Endothelial cell (in vitro differentiated cells): Measurements from ENCODE around the gene LRCH2. TPM values are rescaled to one million over a fixed set of nuclear protein-coding genes. Genes with fewer than 3 reads are reported as not detected.

Source experiments
- DNase-seq: peaks from one replicate; pipeline ENCODE4 v3.0.0; 2021; ENCODE audit warnings: low spot score
- H3K27ac Mint-ChIP-seq: one replicate; pipeline ENCODE4 v1.8.0; 2021; ENCODE audit warnings: mixed read lengths, inconsistent platforms; ENCODE audit not compliant: unreplicated experiment
- H3K27me3 Mint-ChIP-seq: one replicate; pipeline ENCODE4 v1.8.0; 2021; ENCODE audit warnings: mild to moderate bottlenecking, moderate library complexity, mixed read lengths, inconsistent platforms; ENCODE audit not compliant: unreplicated experiment
- H3K36me3 Mint-ChIP-seq: one replicate; pipeline ENCODE4 v1.8.0; 2021; ENCODE audit warnings: mild to moderate bottlenecking, low read depth, mixed read lengths, inconsistent platforms; ENCODE audit not compliant: unreplicated experiment
- H3K4me1 Mint-ChIP-seq: one replicate; pipeline ENCODE4 v1.8.0; 2021; ENCODE audit warnings: mild to moderate bottlenecking, mixed read lengths, inconsistent platforms; ENCODE audit not compliant: unreplicated experiment
- H3K4me3 Mint-ChIP-seq: one replicate; pipeline ENCODE4 v1.8.0; 2021; ENCODE audit warnings: mild to moderate bottlenecking, mixed read lengths, inconsistent platforms; ENCODE audit not compliant: unreplicated experiment
- H3K9me3 Mint-ChIP-seq: one replicate; pipeline ENCODE4 v1.8.0; 2021; ENCODE audit warnings: mixed read lengths, inconsistent platforms; ENCODE audit not compliant: unreplicated experiment
- total RNA-seq: library from RNA; stranded (reverse); fragmentation: NEBNext Ultra II Directional; extraction: Animal tissue kit (Norgen Biotek cat#: 25700); gene quantifications from one replicate; pipeline ENCODE4 v1.2.1, GENCODE V29; 2021; ENCODE audit not compliant: unreplicated experiment
- TF ChIP-seq, protein P1 (sequence below): fragments of 200-600 bp; sonication (generic); IDR thresholded peaks from one replicate; pipeline ENCODE4 v1.5.0; 2021; ENCODE audit warnings: antibody characterized with exemption; ENCODE audit not compliant: unreplicated experiment

LRCH2 gene
- total RNA-seq, 1 donor from 2014 or later = 3.7 TPM

GRCh38 chrX:115255003-115255402 is 21.1 kb upstream of the LRCH2 start:
- Mint-ChIP-seq H3K9me3 (no peaks in the 10 kb centered on the region), H3K27me3 (no peaks in the 10 kb centered on the region), H3K27ac (no peak overlapping the region), H3K36me3 (no peaks in the 10 kb centered on the region), H3K4me1 (no peaks in the 10 kb centered on the region), H3K4me3 (no peak overlapping the region)
- no peak for DNase-seq
- TF ChIP-seq, protein P1, sequence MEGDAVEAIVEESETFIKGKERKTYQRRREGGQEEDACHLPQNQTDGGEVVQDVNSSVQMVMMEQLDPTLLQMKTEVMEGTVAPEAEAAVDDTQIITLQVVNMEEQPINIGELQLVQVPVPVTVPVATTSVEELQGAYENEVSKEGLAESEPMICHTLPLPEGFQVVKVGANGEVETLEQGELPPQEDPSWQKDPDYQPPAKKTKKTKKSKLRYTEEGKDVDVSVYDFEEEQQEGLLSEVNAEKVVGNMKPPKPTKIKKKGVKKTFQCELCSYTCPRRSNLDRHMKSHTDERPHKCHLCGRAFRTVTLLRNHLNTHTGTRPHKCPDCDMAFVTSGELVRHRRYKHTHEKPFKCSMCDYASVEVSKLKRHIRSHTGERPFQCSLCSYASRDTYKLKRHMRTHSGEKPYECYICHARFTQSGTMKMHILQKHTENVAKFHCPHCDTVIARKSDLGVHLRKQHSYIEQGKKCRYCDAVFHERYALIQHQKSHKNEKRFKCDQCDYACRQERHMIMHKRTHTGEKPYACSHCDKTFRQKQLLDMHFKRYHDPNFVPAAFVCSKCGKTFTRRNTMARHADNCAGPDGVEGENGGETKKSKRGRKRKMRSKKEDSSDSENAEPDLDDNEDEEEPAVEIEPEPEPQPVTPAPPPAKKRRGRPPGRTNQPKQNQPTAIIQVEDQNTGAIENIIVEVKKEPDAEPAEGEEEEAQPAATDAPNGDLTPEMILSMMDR = no peak

DNA sequence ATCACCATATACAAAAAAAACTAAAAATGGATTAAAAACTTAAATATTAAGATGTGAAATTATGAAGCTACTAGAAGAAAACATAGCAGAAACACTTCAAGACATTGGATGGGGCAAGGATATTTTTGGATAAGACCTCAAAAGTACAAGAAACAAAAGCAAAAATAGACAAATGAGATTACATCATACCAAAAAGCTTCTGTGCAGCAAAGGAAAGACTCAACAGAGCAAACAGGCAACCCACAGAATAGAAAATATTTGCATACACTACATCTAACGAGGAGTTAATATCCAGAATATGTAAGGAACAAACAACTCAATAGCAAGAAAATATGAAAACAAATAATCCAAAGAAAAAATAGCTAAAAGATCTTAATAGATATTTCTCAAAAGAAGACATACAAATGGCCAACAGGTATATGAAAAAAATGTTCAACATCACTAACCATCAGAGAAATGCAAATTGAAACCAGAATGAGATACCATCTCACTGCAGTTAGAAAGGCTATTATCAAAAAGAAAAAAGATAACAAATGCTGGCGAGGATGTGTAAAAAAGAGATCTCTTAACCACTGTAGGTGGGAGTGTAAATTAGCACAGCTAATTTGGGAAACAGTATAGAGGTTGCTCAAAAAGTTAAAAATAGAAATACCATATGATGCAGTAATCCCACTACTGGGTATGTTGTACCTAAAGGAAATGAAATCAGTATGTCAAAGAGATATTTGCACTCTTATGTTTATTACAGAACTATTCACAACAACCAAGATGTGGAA is 17.8 kb upstream of the LRCH2 start:
- H3K4me3 Mint-ChIP-seq = no peak overlapping the region
- H3K9me3 Mint-ChIP-seq = no peaks in the 10 kb centered on the region
- TF ChIP-seq, protein P1 = no peak
- no peaks in the 10 kb centered on the region for H3K4me1 Mint-ChIP-seq
- no peaks in the 10 kb centered on the region for H3K36me3 Mint-ChIP-seq
- H3K27ac Mint-ChIP-seq = no peak overlapping the region
- DNase-seq = no peak
- H3K27me3 Mint-ChIP-seq = no peaks in the 10 kb centered on the region

DNA sequence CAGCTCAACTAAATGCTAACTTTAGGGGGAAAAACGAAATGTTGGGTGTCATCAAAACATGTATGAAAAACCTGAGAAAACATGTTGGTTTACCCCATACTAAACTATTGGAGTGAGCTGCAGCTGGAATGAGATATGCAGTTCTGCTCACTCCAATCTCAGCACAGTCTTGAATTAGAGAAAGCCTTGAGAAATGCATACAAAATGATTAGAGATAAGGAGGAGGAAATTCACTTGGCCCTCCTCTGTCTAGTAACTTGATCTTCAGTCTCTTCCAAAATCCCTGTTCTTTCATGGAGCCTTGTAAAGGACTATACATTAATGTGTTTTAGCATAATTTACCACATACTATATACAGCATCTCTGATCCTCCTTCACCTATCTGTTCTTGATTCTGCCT is 3.2 kb upstream of the LRCH2 start:
- TF ChIP-seq, protein P1 = no peak
- H3K27ac Mint-ChIP-seq = no peak overlapping the region
- no peaks in the 10 kb centered on the region for H3K36me3 Mint-ChIP-seq

GRCh38 chrX:115236560-115236959 is 2.7 kb upstream of the LRCH2 start:
- H3K4me3 Mint-ChIP-seq = no peak overlapping the region
- peaks cover 6% of the 10 kb centered on the region for H3K4me1 Mint-ChIP-seq
- no peaks in the 10 kb centered on the region for H3K36me3 Mint-ChIP-seq
- no peaks in the 10 kb centered on the region for H3K9me3 Mint-ChIP-seq
- no peaks in the 10 kb centered on the region for H3K27me3 Mint-ChIP-seq
- no peak for DNase-seq
- TF ChIP-seq, protein P1 = no peak
- no peak overlapping the region for H3K27ac Mint-ChIP-seq

More for the DNA sequence above, 3.2 kb upstream of the LRCH2 start:
- DNase-seq = no peak
- Mint-ChIP-seq H3K27me3 (no peaks in the 10 kb centered on the region), H3K9me3 (no peaks in the 10 kb centered on the region), H3K4me1 (peaks cover 6% of the 10 kb centered on the region), H3K4me3 (no peak overlapping the region)

DNA sequence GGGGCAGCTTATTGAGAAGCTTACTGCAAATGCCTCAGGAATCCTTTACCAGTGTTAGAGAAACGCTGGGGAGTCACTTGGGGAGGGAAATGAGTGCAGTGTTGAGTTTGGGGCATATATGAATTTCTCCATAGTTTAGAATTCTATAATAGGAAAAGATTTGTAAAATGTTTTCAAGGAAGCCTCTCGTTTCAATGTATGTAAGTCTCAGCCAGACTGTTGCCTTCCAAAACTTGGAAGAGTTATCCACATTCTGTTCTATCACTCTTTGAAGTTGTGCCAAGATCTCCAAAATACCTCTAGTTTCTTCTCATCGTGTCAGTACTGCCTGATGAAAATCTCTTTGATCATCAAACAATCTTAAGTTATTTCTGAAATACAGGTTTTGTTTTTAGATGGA is 565 bp upstream of the LRCH2 start:
- Mint-ChIP-seq H3K4me1 (peaks cover 6% of the 10 kb centered on the region), H3K27ac (no peak overlapping the region), H3K9me3 (no peaks in the 10 kb centered on the region), H3K4me3 (peak overlapping the region; percentile 83), H3K36me3 (no peaks in the 10 kb centered on the region), H3K27me3 (no peaks in the 10 kb centered on the region)
- no peak for DNase-seq
- TF ChIP-seq, protein P1 = no peak
